ENCODE measurements around the gene LGI2.

The LGI2 gene

GRCh38 chr4:24975510-24975909 lies 55.2 kb downstream of the LGI2 start:
- TF ChIP-seq CTCF (conservative IDR thresholded peaks at IDR 0.05; ENCODE audit: low read depth, low read length): no peak
- no peak for DNase-seq (ENCODE audit: low read depth)
- H3K4me3 ChIP-seq (ENCODE audit: low read length): no peak overlapping the region

DNA sequence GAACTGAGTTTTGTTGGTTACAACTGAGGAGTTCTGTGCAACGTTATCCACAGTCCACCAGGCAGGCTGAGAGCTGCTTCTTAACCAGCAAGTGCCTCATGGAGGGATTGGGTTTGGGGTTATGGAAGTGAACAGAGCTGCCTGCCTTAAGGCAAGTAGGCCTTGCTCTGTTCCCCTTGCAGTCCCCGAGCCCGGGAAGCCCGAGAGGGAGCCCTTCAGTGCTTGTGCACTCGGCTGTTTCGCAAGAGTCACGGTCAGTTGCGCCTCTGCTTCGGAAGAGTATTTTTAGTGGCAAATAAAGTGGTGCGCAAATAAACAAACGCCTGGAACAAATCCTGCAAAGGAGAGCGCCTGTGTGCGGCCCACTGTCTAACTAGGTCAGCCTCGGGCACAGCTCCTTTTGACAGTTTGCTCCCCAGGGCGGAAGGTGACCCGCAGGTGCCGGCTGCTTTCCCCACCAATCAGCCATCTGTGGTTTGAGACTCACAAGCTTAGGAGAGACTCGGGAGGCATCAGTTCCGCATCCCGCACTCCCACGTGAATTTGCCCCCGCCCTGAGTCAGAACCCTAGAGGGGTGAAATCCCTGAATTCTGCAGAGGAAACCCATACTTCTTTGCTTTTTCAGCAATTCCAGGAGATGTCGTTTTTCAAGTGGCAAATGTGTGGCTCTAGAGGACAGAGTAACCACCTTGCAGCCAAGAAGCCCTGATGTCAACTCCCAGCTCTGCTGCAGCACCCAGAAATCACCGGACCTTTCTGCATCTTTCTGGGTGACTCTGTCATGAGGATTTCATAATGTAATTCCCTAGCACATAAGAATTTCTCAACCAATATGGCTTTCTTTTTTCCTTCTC lies 56.8 kb downstream of the LGI2 start:
- TF ChIP-seq CTCF (conservative IDR thresholded peaks at IDR 0.05; ENCODE audit: low read depth, low read length): no peak
- no peak for DNase-seq (ENCODE audit: low read depth)
- no peak overlapping the region for H3K4me3 ChIP-seq (ENCODE audit: low read length)

DNA sequence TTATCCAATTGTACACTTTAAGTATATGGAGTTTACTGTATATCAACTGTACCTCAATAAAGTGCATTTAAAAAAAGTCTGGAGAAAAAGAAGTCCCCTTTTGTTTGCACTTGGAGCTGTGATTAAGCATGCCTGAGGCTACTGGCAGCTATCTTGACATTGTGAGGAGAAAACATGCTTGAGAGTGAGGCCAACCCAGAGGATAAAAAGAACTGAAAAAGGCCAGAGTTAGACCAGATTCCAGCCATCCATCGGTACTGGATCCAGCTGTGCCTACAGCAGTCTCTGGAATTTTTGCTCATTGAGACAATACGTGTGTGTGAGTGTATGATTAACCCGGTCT lies 57.4 kb downstream of the LGI2 start:
- DNase-seq (ENCODE audit: low read depth): no peak
- no peak for TF ChIP-seq CTCF (conservative IDR thresholded peaks at IDR 0.05; ENCODE audit: low read depth, low read length)
- no peak overlapping the region for H3K4me3 ChIP-seq (ENCODE audit: low read length)

DNA sequence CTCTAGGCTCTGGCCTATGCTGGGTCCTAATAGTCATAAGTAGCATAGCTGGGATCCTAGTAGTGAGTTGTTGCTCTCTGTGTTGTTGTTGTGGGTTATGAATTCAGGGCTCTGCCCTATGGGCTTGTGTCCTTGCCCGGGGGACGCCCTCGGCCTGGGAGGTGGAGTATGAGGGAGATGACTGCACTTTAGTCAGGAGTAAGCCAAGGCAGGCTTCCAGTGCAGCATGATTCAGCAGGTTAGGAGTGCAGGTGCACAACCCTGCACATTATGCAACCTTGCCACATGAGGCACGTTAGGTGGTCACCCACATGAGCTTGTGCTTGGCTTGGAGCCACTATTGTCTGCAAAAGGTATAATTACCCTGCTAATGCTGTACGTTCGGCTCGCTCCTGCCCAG lies 59.6 kb downstream of the LGI2 start:
- no peak overlapping the region for H3K4me3 ChIP-seq (ENCODE audit: low read length)
- no peak for TF ChIP-seq CTCF (conservative IDR thresholded peaks at IDR 0.05; ENCODE audit: low read depth, low read length)
- peak; percentile 46 for DNase-seq (ENCODE audit: low read depth)

- no peak for DNase-seq (ENCODE audit: low read depth)
- no peak overlapping the region for H3K4me3 ChIP-seq (ENCODE audit: low read length)
- TF ChIP-seq CTCF (conservative IDR thresholded peaks at IDR 0.05; ENCODE audit: low read depth, low read length): peak; percentile 11
These were observed 60.1 kb downstream of the LGI2 start for GRCh38 chr4:24970635-24971034.

GRCh38 chr4:24970191-24970590 lies 60.6 kb downstream of the LGI2 start:
- TF ChIP-seq CTCF (conservative IDR thresholded peaks at IDR 0.05; ENCODE audit: low read depth, low read length): no peak
- no peak overlapping the region for H3K4me3 ChIP-seq (ENCODE audit: low read length)
- no peak for DNase-seq (ENCODE audit: low read depth)

- no peak for TF ChIP-seq CTCF (conservative IDR thresholded peaks at IDR 0.05; ENCODE audit: low read depth, low read length)
- H3K4me3 ChIP-seq (ENCODE audit: low read length): no peak overlapping the region
These were observed 61.3 kb downstream of the LGI2 start for GRCh38 chr4:24969486-24969885.

More at GRCh38 chr4:24969486-24969885, 61.3 kb downstream of the LGI2 start:
- no peak for DNase-seq (ENCODE audit: low read depth)

All from retinal pigment epithelial cell (primary cell).